ENCODE data around the gene KCTD15.

DNA sequence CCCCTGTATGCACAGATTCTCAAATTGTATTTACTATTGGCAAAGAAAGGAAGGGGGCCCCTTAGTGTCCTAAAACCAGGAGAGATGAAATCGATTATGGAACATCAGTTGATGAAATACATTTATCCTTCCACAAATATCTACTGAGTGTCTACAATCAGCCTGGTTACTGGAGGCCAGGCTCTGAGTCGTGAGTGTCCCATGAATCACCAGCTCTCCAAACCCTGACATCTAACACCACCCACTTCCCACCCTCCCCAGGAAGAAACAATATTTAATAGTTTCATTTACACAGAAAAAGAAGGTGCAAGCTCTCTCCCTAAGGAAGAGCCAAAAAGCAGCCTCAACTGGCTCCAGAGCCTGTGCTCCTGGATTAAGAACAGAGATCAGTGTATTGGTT, 25.2 kb downstream of the KCTD15 start:
- TF ChIP-seq, protein P1, sequence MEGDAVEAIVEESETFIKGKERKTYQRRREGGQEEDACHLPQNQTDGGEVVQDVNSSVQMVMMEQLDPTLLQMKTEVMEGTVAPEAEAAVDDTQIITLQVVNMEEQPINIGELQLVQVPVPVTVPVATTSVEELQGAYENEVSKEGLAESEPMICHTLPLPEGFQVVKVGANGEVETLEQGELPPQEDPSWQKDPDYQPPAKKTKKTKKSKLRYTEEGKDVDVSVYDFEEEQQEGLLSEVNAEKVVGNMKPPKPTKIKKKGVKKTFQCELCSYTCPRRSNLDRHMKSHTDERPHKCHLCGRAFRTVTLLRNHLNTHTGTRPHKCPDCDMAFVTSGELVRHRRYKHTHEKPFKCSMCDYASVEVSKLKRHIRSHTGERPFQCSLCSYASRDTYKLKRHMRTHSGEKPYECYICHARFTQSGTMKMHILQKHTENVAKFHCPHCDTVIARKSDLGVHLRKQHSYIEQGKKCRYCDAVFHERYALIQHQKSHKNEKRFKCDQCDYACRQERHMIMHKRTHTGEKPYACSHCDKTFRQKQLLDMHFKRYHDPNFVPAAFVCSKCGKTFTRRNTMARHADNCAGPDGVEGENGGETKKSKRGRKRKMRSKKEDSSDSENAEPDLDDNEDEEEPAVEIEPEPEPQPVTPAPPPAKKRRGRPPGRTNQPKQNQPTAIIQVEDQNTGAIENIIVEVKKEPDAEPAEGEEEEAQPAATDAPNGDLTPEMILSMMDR (IDR thresholded peaks at IDR 0.05), result no peak
- TF ChIP-seq POLR2A (IDR thresholded peaks at IDR 0.05), result no peak
